Femur (tissue), 1 donor: ENCODE results near the gene CDC42BPB.
A peak's percentile ranks its signal among the peaks of the same experiment; 100 is the strongest.
"Not testable (repeated sequence)": the region's sequence is repeated elsewhere in the genome, so short reads cannot be mapped to it uniquely, and the experiment has no call there.

ENCODE experiments used
- DNase-seq: peaks from one replicate; pipeline ENCODE4 v3.0.0-alpha.2; 2017

The CDC42BPB gene

DNA sequence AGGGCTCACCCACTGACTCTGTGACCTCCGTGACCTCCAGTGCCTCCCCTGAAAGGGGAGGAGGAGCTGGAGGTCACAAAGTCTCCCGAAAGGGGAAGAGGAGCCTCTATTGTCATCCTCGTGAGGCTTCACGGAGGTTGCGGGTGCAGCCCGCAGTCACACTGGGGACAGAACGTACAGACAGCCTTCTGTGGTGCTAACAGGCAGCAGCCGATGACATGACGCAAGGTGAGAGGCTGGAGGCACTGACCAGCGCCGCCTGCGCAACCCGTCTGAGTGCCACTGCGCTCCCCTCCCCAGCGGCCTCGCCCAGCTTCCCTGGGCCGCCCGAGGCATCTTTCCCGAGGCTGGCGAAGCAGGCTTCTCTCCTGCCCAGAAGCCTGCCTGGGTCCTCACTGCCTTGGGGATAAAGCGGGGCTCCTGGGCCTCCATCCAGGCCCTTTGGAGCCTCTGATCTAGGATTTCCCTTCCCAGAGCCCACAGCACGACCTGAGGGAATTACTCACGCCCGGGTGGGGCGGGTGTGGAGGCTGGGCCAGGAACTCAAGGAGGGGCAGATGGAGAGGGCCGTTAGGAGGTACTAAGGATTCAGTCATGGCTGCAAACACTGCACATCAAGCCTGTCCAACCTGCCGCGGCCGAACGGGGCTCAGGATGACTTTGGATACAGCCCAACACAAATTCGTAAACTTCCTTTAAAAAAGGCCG, 14.3 kb upstream of the CDC42BPB start:
- no peak for DNase-seq

GRCh38 chr14:103070971-103071542, 13.7 kb upstream of the CDC42BPB start:
- DNase-seq = peak; percentile 18

GRCh38 chr14:103070263-103070885, 13.0 kb upstream of the CDC42BPB start:
- DNase-seq = no peak

GRCh38 chr14:103068351-103069073, 11.2 kb upstream of the CDC42BPB start:
- no peak for DNase-seq

GRCh38 chr14:103067231-103067954, 10.0 kb upstream of the CDC42BPB start:
- DNase-seq = no peak

- DNase-seq = no peak
These were observed 9.1 kb upstream of the CDC42BPB start for GRCh38 chr14:103066399-103066798.

GRCh38 chr14:103065861-103066260, 8.5 kb upstream of the CDC42BPB start:
- DNase-seq = no peak

DNA sequence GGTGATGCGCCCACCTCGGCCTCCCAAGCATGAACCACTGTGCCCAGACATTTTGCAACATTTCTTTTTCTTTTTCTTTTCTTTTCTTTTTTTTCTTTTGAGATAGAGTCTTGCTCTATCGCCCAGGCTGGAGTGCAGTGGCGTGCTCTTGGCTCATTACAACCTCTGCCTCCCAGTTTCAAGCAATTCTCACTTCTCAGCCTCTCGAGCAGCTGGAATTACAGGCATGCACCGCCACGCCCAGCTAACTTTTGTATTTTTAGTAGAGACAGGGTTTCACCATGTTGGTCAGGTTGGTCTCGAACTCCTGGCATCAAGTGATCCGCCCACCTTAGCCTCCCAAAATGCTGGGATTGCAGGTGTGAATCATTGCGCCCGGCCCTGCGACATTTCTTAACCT, 7.6 kb upstream of the CDC42BPB start:
- DNase-seq = no peak

GRCh38 chr14:103064436-103064835, 7.1 kb upstream of the CDC42BPB start:
- no peak for DNase-seq

DNA sequence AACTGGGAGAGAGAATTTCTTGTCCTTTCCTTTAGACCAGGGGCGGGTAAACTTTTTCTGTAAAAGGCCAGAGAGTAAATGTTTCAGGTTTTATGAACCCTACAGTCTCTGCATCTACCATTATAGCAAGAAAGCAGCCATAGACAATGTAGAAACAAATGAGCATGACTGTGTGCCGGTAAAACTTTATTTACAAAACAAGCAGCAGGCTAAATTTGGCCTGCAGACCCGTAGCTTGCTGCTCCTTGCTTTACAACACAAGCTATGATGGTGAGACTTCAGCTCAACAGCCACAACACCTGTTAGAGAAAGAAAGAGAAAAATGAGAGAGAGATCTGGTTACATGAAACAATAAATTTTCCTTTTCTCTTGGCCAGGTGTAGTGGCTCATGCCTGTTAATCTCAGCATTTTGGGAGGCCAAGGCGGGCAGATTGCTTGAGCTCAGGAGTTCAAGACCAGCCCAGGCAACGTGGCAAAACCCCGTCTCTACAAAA, 4.2 kb upstream of the CDC42BPB start:
- no peak for DNase-seq

- no peak for DNase-seq
These were observed 2.2 kb upstream of the CDC42BPB start for GRCh38 chr14:103059556-103059955.

GRCh38 chr14:103058164-103059055, 1.1 kb upstream of the CDC42BPB start:
- no peak for DNase-seq

DNA sequence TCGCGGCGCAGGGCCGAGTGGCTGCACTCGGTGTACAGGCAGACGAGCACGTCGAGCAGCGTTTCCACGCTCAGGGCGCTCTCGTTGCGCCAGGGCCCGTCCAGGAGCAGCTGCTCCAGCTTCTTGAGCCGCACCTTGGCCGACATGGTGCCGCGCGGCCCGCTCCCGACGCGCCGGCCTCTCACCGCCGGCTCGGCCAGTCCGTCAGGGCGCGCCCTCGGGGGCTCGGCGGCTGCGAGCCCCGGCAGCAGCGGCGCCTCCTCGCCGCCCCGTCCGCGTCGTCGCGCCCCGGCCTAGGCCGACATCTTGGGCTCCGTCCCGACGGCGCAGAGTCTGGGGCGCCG, 349 bp downstream of the CDC42BPB start:
- DNase-seq = no peak

GRCh38 chr14:103056322-103057027, 874 bp downstream of the CDC42BPB start:
- peak; percentile 86 for DNase-seq

- no peak for DNase-seq
These were observed 1.7 kb downstream of the CDC42BPB start for GRCh38 chr14:103055695-103056094.

DNA sequence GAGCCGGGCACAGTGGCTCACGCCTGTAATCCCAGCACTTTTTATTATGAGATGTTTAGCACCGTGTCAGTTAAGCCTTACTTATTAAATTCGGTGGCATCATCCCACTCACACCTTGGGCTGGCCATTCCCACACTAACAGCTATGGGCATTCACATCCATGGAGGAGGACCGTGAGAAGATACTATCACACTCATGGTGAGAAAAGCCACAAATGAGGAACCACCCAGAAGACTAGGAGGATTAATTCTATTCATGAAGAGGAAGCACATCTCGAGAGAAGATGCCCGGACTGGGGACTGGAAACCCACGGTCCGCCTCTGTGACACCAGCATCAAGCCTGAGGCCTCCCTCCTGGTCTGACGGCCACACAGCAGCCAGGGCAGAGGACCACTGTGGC, 4.9 kb downstream of the CDC42BPB start:
- DNase-seq = no peak

DNA sequence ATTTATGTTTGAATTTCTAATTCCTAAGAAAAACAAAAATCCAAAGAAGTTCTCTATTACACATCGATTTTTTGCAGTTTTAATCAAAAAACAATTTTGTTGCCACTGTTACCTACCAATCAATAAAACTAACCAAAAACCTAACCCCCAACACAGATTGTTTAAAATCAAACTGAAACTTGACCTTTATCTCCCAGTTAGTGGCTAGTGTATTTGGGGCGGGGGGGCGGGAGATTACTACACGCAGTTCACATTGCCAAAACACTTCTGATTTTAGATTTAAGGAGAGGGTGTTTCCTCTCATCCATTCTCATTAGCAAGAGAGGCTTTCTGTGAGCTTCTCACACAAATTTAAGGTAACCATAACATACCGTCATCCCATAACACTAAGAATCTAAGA, 6.4 kb downstream of the CDC42BPB start:
- no peak for DNase-seq

DNA sequence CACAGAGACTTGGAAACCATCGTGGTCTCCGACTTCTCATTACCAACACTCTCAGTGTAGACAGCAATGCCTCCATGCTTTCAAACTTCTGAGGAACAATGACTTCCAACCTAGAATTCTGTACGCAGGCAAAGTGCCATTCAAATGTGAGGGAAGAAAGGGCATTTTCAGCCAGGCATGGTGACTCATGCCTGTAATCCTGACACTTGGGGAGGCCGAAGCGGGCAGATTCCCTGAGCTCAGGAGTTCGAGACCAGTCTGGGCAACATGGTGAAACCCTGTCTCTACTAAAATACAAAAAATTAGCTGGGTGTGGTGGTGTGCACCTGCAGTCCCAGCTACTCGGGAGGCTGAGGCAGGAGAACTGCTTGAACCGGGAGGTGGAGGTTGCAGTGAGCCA, 9.9 kb downstream of the CDC42BPB start:
- not testable (repeated sequence) for DNase-seq

GRCh38 chr14:103045371-103045869, 11.9 kb downstream of the CDC42BPB start:
- no peak for DNase-seq

- DNase-seq = no peak
These were observed 13.9 kb downstream of the CDC42BPB start for GRCh38 chr14:103043257-103044015.
